HG02763 (cell line): ENCODE results near the gene CACNA1D.
A peak's percentile ranks its signal among the peaks of the same experiment; 100 is the strongest.

Source experiments
- ATAC-seq: cut with Tn5 transposase; IDR thresholded peaks from one replicate; pipeline ENCODE4 v1.9.1; 2021; ENCODE audit warnings: mild to moderate bottlenecking, moderate library complexity; ENCODE audit not compliant: unreplicated experiment

Gene CACNA1D

GRCh38 chr3:53708001-53708621, 213.7 kb downstream of the CACNA1D start:
- no peak for ATAC-seq

DNA sequence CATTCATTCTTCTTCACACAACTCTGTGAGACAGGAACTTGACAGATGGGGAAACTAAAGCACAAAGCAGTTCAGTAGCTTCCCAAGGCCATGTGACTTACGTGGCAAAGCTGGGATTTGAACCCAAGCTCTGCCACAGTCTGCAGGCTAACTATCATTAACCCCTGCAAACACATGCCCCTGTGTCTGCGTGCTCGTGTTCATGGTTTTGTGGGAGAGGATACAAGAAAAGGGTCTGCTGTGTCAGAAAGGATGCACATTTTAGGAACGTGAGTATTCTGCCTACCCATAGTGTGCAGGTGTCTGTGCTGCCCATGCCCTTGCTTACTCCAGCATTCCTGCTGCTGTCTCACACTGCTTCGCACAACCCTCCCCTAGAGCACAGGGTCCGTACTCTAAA, 214.8 kb downstream of the CACNA1D start:
- no peak for ATAC-seq

DNA sequence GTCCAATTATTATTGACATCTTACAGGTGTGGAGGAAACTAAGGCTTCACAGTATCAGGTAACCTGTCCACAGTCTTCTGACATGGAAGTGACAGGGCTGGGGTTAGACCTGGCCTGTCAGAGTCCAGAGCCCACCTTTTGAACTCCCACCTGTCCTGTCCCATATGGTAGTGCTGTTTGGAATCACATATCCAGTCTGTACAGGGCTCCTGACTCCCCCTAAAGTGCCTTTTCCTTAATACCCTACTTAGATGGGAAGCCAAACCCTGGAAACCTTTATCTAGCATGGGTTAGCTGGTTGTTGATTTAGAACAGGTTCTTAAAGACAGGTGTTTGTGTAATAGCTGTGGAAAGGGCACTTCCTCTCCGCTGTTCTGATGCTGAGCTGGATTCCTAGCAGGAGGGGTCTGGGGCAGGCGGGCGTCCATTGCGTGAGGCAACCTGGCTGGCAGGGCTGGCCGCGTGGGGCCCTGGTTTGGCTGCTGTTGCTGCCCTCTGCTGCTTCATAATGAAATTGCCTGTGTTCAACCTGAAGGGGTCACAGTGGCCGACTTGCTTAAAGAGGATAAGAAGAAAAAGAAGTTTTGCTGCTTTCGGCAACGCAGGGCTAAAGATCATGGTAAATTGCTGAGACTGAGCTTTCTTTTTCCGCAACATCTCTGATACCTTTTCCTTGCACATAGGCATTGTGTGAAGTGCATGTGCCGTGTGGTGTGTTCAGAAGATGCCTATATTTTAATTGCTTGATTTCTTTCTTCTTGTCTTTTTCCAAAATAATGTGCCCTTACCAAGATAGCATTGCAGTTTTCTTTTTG, 215.7 kb downstream of the CACNA1D start:
- ATAC-seq = peak; percentile 52

DNA sequence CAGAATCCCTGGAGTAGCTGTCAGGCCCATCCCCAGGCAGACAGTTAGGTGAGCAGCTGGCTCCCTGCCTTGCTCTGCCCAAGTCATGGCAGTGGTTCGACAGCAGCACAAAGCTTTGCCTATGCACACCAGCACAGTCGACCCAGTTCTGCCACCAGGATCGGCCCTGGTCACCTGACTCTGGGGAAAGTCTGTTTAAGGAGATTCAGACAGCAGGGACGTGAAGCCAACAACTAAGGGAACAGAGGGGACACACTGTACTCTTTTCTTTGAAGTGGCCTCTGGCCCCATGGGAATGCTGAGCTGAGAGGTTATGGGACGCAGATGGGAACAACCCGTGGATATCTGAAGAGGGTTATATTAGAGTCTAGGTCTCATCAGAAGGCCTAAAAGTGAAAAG, 217.0 kb downstream of the CACNA1D start:
- no peak for ATAC-seq

GRCh38 chr3:53712817-53713388, 218.5 kb downstream of the CACNA1D start:
- peak; percentile 62 for ATAC-seq

DNA sequence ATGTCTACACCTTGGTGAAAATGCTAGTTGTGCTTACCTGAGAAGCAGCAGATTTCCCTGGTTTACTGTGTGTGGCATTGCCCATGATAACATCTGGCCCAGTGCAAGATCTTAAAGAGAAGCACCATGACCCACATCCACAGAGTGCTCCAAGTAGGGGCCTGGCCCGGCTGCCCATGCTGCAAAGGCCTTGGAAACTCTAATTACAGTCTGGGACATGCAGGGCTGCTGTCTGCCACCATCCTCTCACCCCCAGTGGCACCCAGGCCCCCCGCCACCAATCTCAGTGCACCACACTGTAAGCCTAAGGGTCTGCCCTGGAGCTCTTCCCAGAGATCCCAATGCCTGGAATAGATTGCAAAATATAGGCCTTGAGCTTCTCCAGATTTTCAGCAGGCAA, 219.2 kb downstream of the CACNA1D start:
- no peak for ATAC-seq

GRCh38 chr3:53715815-53716483, 221.5 kb downstream of the CACNA1D start:
- ATAC-seq = no peak

DNA sequence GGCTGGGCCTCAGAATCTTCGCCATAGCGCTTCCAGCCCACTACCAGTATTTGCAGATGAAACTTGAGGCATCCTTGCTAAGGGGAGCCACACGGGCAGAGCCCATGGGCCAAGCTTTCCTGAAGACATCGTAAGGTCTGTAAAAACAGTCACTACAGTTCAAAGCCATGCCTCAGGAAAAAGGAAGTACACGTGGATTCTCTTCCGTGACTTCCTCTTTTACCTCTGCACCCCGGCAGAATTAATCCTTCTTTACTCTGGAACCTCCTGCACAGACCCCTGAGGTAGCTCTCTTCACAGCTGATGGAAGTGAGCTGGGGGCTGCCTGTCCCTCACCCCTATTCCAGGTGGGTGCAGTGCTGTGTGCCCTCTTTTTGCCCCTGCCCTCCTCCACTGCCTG, 222.6 kb downstream of the CACNA1D start:
- ATAC-seq = no peak

DNA sequence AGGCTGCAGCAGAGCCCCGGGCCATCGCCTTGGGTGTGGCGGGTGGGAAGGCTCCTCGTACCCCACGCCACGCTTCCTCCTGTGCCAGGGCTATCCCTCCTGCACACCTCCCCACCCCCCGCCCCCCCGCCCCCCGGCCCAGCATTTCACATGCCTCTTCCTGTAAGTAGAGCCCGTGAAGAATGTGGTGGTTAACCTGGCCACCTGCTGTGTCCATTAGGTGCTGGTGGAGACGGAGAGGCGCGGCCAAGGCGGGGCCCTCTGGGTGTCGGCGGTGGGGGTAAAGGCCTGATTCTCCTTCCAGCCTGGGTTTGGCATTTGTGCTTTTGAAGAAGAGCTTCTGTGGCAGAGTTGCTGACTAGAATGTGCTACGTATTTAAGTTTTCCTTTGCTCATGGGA, 224.1 kb downstream of the CACNA1D start:
- no peak for ATAC-seq

DNA sequence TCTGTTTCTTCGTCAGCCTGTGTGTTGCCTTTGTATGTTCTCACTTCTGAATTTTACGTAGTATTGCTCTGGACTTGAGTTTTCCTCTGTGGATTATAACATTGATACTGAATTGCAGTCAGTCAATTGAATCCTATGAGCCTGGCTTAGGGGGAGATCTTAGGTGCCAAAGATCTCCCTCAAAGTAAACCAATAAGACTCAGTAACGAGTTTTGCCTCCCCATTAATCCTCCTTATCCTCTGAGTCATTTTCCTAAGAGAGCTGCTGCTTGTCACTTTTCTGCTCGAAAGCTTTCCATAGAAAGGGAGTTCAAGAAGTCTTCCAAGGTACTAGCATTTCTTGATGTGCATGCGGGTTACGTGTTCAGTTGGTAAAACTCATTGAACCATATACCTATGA, 225.4 kb downstream of the CACNA1D start:
- no peak for ATAC-seq

- no peak for ATAC-seq
These were observed 227.0 kb downstream of the CACNA1D start for GRCh38 chr3:53721187-53722119.

DNA sequence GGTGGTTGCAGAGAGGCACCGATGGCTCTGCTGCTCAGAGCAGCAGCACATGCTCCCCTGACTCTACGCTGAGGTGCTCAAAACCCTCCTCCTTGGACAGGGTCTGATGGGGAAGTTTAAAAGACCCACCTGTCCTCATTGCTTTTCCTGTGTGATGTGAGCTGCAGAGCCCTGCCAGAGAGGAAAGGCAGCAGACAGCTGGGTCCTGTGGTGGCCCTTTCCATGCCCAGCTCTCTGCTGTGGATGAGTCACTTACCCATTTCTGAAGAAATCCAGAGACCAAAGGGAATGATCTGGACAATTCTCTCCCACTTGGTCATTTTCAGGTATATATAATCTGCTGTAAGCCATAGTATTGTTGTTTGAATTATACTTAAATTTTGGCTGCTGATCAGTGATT, 230.2 kb downstream of the CACNA1D start:
- ATAC-seq = no peak

- ATAC-seq = no peak
These were observed 231.1 kb downstream of the CACNA1D start for GRCh38 chr3:53725387-53725995.

DNA sequence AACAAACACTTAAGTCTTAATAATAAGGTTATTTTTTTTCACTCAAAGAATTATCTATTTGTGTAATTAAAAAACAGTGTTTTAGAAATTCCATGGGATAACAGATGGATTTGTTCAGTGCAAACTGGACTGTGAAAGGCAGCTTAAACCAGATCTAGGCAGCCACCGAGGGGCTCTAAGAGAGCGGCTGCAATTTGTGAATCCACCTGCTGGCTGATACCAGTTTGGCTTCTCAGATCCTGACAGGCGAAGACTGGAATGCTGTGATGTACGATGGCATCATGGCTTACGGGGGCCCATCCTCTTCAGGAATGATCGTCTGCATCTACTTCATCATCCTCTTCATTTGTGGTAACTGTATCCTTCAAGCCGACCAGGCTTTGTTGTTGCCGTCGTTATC, 232.2 kb downstream of the CACNA1D start:
- no peak for ATAC-seq

- ATAC-seq = no peak
These were observed 234.2 kb downstream of the CACNA1D start for GRCh38 chr3:53728606-53729005.

GRCh38 chr3:53729159-53729558, 234.7 kb downstream of the CACNA1D start:
- ATAC-seq = no peak

- ATAC-seq = no peak
These were observed 235.2 kb downstream of the CACNA1D start for GRCh38 chr3:53729618-53730017.

GRCh38 chr3:53730576-53730975, 236.2 kb downstream of the CACNA1D start:
- ATAC-seq = no peak

DNA sequence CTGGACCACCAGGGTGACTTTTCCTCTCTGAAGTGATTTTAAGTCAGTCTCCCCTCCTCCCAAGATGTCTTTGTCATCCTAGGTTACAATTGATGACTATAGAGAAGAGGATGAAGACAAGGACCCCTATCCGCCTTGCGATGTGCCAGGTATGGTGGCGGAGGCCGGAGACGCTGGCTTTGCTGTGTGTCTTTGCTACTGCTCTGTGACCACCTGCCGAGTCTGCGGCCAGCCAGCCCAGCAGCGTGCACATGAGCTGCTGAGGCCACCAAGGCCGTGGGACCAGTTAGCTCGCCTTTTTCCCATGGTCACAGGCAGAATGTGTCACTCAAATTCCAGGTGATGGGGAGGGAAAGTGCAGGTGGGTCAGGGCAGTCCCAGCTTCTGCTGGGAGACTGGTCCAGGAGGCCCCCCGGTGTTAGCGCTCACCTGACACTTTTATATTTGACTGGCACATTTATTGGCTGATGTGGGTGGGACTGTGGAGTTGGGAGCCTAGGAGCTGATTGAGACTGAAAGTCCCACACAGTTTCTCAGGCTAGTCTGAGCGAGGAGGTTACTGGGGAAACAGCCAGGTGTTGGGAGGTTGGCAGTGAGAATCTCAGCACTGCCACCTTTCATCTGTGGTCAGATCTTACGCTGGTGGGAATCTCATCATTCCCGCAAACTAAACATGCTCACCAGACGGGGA, 237.7 kb downstream of the CACNA1D start:
- ATAC-seq = no peak

GRCh38 chr3:53733446-53733845, 239.0 kb downstream of the CACNA1D start:
- no peak for ATAC-seq
